H1 (cell line): Measurements from ENCODE around the gene MOSMO. TPM values are rescaled to one million over a fixed set of nuclear protein-coding genes. Genes with fewer than 3 reads are reported as not detected.

ENCODE experiments used
- CTCF ChIA-PET: fragments of 300-600 bp; sonication (Branson Sonifier 250); formaldehyde crosslinking; loops from one replicate; lab custom pipeline; 2021; ENCODE audit not compliant: partially characterized antibody; lab: Charles Lee
- POLR2A ChIA-PET: fragments of 300-600 bp; sonication (Branson Sonifier 250); formaldehyde crosslinking; loops from one replicate; lab custom pipeline; 2021; ENCODE audit warnings: inconsistent platforms; ENCODE audit not compliant: partially characterized antibody; lab: Charles Lee
- DNase-seq, 2 experiments: peaks; one replicate each; pipeline versions ENCODE4 v3.0.0 to v3.0.0-alpha.2; 2010 to 2022; ENCODE audit warnings: low spot score in 2 of 2, low read depth in 1 of 2, mixed read lengths in 1 of 2
- FAIRE-seq: peaks from 2 replicates; lab custom pipeline; 2011; peaks lifted over from hg19 to GRCh38; lab: Jason Lieb, UNC
- H2AFZ ChIP-seq: 2 replicates; pipeline ENCODE4 v1.8.1; 2012; ENCODE audit warnings: low read length, inconsistent platforms
- H2AK5ac ChIP-seq: 2 replicates; pipeline ENCODE4 v1.6.1; 2013; ENCODE audit warnings: low read depth, low read length
- H2BK120ac ChIP-seq: replicated peaks from 2 replicates; pipeline ENCODE3; 2013; ENCODE audit warnings: low read depth, low read length, inconsistent platforms
- H2BK12ac ChIP-seq: 2 replicates; pipeline ENCODE4 v1.6.1; 2013; ENCODE audit warnings: low read depth, low read length
- H2BK15ac ChIP-seq: 2 replicates; pipeline ENCODE4 v1.6.1; 2013; ENCODE audit warnings: low read length
- H2BK20ac ChIP-seq: 2 replicates; pipeline ENCODE4 v1.6.1; 2013; ENCODE audit warnings: low read length
- H2BK5ac ChIP-seq: 2 replicates; pipeline ENCODE4 v1.6.1; 2013; ENCODE audit warnings: low read depth, low read length
- H3K14ac ChIP-seq: 2 replicates; pipeline ENCODE4 v1.6.1; 2013; ENCODE audit warnings: inconsistent platforms; ENCODE audit not compliant: insufficient read length
- H3K18ac ChIP-seq: 2 replicates; pipeline ENCODE4 v1.6.1; 2013; ENCODE audit warnings: low read length; ENCODE audit errors: extremely low read depth
- H3K23ac ChIP-seq: 2 replicates; pipeline ENCODE4 v1.6.1; 2013; ENCODE audit warnings: inconsistent platforms; ENCODE audit not compliant: insufficient read length
- H3K23me2 ChIP-seq: 2 replicates; pipeline ENCODE4 v1.6.1; 2013; ENCODE audit warnings: low read depth, low read length
- H3K27ac ChIP-seq: 2 replicates; pipeline ENCODE4 v1.6.1; 2011; ENCODE audit warnings: low read depth, low read length, inconsistent platforms
- H3K27me3 ChIP-seq, 4 experiments: replicated peaks in 1 of 4; 1 replicate in 1 of 4; 2 replicates in 3 of 4; pipeline versions ENCODE4 v1.6.1 to v1.8.1; 2011 to 2013; ENCODE audit warnings: low read length in 3 of 4, mild to moderate bottlenecking in 3 of 4, inconsistent platforms in 2 of 4, mixed read lengths in 2 of 4, moderate library complexity in 1 of 4; ENCODE audit not compliant: control insufficient read depth in 3 of 4, insufficient read depth in 3 of 4; ENCODE audit errors: extremely low read depth in 1 of 4
- H3K36me3 ChIP-seq, 4 experiments: 2 replicates each; pipeline versions ENCODE4 v1.6.1 to v1.8.1; 2011 to 2013; ENCODE audit warnings: mild to moderate bottlenecking in 4 of 4, low read length in 3 of 4, moderate library complexity in 2 of 4, control low read depth in 1 of 4, inconsistent platforms in 1 of 4; ENCODE audit not compliant: insufficient read depth in 4 of 4, control insufficient read depth in 2 of 4
- H3K4ac ChIP-seq: replicated peaks from 2 replicates; pipeline ENCODE3; 2013; ENCODE audit warnings: low read length, low read depth, mixed read lengths, inconsistent platforms; ENCODE audit not compliant: insufficient read length
- H3K4me1 ChIP-seq, 4 experiments: replicated peaks in 1 of 4; 1 replicate in 1 of 4; 2 replicates in 3 of 4; pipeline versions ENCODE4 v1.6.1 to v1.8.1; 2011 to 2013; ENCODE audit warnings: low read length in 3 of 4, inconsistent platforms in 2 of 4, mixed read lengths in 1 of 4; ENCODE audit not compliant: insufficient read depth in 4 of 4, control insufficient read depth in 3 of 4
- H3K4me2 ChIP-seq, 2 experiments: 2 replicates each; pipeline versions ENCODE4 v1.6.1 to v1.8.1; 2011 to 2013; ENCODE audit warnings: low read depth in 2 of 2, low read length in 2 of 2, control low read depth in 1 of 2, inconsistent platforms in 1 of 2, mild to moderate bottlenecking in 1 of 2; ENCODE audit not compliant: insufficient read depth in 1 of 2
- H3K4me3 ChIP-seq, 4 experiments: fragments of 200-600, 300-600 bp in 1 of 4; sonication (generic), shearing (Covaris generic), sonication (Bioruptor Twin) in 1 of 4; 2 replicates each; pipeline versions ENCODE4 v1.5.1 to v1.8.1; 2011 to 2016; ENCODE audit warnings: low read length in 4 of 4, low read depth in 3 of 4, control low read depth in 2 of 4, inconsistent platforms in 2 of 4, mild to moderate bottlenecking in 2 of 4, mixed read lengths in 1 of 4, moderate library complexity in 1 of 4; ENCODE audit not compliant: insufficient read depth in 2 of 4; ENCODE audit errors: extremely low read depth in 1 of 4
- H3K56ac ChIP-seq: replicated peaks from 2 replicates; pipeline ENCODE3; 2013; ENCODE audit warnings: low read depth, mild to moderate bottlenecking, mixed read lengths, low read length, inconsistent platforms; ENCODE audit not compliant: insufficient read length
- H3K79me1 ChIP-seq: 2 replicates; pipeline ENCODE4 v1.6.1; 2013; ENCODE audit warnings: low read depth, low read length, control low read depth
- H3K79me2 ChIP-seq, 2 experiments: 2 replicates each; pipeline versions ENCODE4 v1.6.1 to v1.8.1; 2012 to 2013; ENCODE audit warnings: low read length in 2 of 2, mild to moderate bottlenecking in 2 of 2, inconsistent platforms in 1 of 2; ENCODE audit not compliant: insufficient read depth in 2 of 2, control insufficient read depth in 1 of 2
- H3K9ac ChIP-seq, 4 experiments: replicated peaks in 1 of 4; 1 replicate in 1 of 4; 2 replicates in 3 of 4; pipeline versions ENCODE4 v1.6.1 to v1.8.1; 2011 to 2013; ENCODE audit warnings: low read depth in 3 of 4, low read length in 3 of 4, control low read depth in 2 of 4, mild to moderate bottlenecking in 2 of 4, moderate library complexity in 2 of 4, inconsistent platforms in 1 of 4; ENCODE audit errors: extremely low read depth in 1 of 4
- H3K9me3 ChIP-seq, 2 experiments: 2 replicates each; pipeline versions ENCODE4 v1.6.1 to v1.8.1; 2012 to 2013; ENCODE audit warnings: mild to moderate bottlenecking in 2 of 2, moderate library complexity in 2 of 2, control low read depth in 1 of 2, inconsistent platforms in 1 of 2, low read depth in 1 of 2, low read length in 1 of 2, mixed read lengths in 1 of 2; ENCODE audit not compliant: insufficient read depth in 2 of 2
- H4K20me1 ChIP-seq, 2 experiments: replicated peaks in 1 of 2; 2 replicates each; pipeline versions ENCODE3 to v1.8.1; 2011 to 2013; ENCODE audit warnings: inconsistent platforms in 2 of 2, low read length in 2 of 2, mild to moderate bottlenecking in 1 of 2; ENCODE audit not compliant: insufficient read depth in 2 of 2, control insufficient read depth in 1 of 2
- H4K5ac ChIP-seq: 2 replicates; pipeline ENCODE4 v1.6.1; 2013; ENCODE audit warnings: low read length, low read depth, mixed read lengths, inconsistent platforms; ENCODE audit not compliant: insufficient read length
- H4K8ac ChIP-seq: 2 replicates; pipeline ENCODE4 v1.8.0; 2013; ENCODE audit warnings: mild to moderate bottlenecking, moderate library complexity, low read length, inconsistent platforms; ENCODE audit not compliant: insufficient read depth; ENCODE audit errors: extremely low read depth
- H4K91ac ChIP-seq: replicated peaks from 2 replicates; pipeline ENCODE3; 2013; ENCODE audit warnings: low read length, mixed read lengths, inconsistent platforms; ENCODE audit not compliant: insufficient read length
- CEBPB ChIP-seq: IDR thresholded peaks from 2 replicates; pipeline ENCODE4 v1.6.1; 2012; ENCODE audit warnings: low read depth, low read length
- CHD1 ChIP-seq: IDR thresholded peaks from 2 replicates; pipeline ENCODE4 v1.6.1; 2012; ENCODE audit warnings: low read depth, low read length, improper control_type of control experiment
- EGR1 ChIP-seq: IDR thresholded peaks from 2 replicates; pipeline ENCODE4 v1.6.1; 2011; ENCODE audit warnings: low read depth, low read length, borderline replicate concordance
- EP300 ChIP-seq, 2 experiments: IDR thresholded peaks; 1 replicate in 1 of 2; 2 replicates in 1 of 2; pipeline ENCODE4 v1.6.1; 2011 to 2012; ENCODE audit warnings: low read depth in 2 of 2, low read length in 2 of 2, mild to moderate bottlenecking in 2 of 2, borderline replicate concordance in 1 of 2, inconsistent platforms in 1 of 2, moderate library complexity in 1 of 2
- EZH2 ChIP-seq: fragments of 200-600 bp; sonication (generic); IDR thresholded peaks from 2 replicates; pipeline ENCODE4 v1.7.1; 2012; ENCODE audit warnings: low read depth, mild to moderate bottlenecking, moderate library complexity, low read length, inconsistent platforms; ENCODE audit not compliant: severe bottlenecking
- JUND ChIP-seq: IDR thresholded peaks from 2 replicates; pipeline ENCODE4 v1.6.1; 2011; ENCODE audit warnings: mild to moderate bottlenecking, improper control_type of control experiment, low read length
- PHF8 ChIP-seq: fragments of 200-600 bp; sonication (generic); conservative IDR thresholded peaks from 2 replicates; pipeline ENCODE4 v1.7.1; 2012; ENCODE audit warnings: low read depth, mild to moderate bottlenecking, inconsistent platforms, low read length, moderate library complexity
- RBBP5 ChIP-seq: IDR thresholded peaks from 2 replicates; pipeline ENCODE4 v1.7.1; 2012; ENCODE audit warnings: low read depth, mild to moderate bottlenecking, inconsistent platforms, low read length, moderate library complexity, borderline replicate concordance
- SIRT6 ChIP-seq: IDR thresholded peaks from one replicate; pipeline ENCODE4 v1.7.1; 2012; ENCODE audit warnings: low read length, inconsistent platforms
- SP1 ChIP-seq: IDR thresholded peaks from 2 replicates; pipeline ENCODE4 v1.6.1; 2011; ENCODE audit warnings: low read depth, low read length
- SUZ12 ChIP-seq: fragments of 200-600 bp; sonication (generic); IDR thresholded peaks from 2 replicates; pipeline ENCODE4 v1.6.1; 2012; ENCODE audit warnings: mild to moderate bottlenecking, inconsistent platforms, low read length, moderate library complexity, mixed read lengths
- TAF1 ChIP-seq: IDR thresholded peaks from 2 replicates; pipeline ENCODE4 v1.6.1; 2011; ENCODE audit warnings: mild to moderate bottlenecking, low read depth, low read length
- USF2 ChIP-seq: IDR thresholded peaks from 2 replicates; pipeline ENCODE4 v1.6.1; 2011; ENCODE audit warnings: low read length, improper control_type of control experiment
- WGBS, 2 experiments: shearing (Covaris generic) in 1 of 2; methylation state at CpG; one replicate each; pipeline versions ENCODE4 v1.1.6 to v1.1.7; 2013 to 2015; ENCODE audit warnings: low lambda C conversion rate in 2 of 2, mixed read lengths in 2 of 2, inconsistent platforms in 1 of 2, low coverage in 1 of 2, missing lambda C conversion rate in 1 of 2; ENCODE audit not compliant: insufficient replicate concordance in 2 of 2, insufficient coverage in 1 of 2, insufficient read length in 1 of 2; ENCODE audit errors: extremely low coverage in 1 of 2, missing lambda C conversion rate in 1 of 2; 5-methylcytosine and 5-hydroxymethylcytosine counted together
- polyA plus RNA-seq, 7 experiments: library from polyadenylated mRNA; depleted of rRNA in 3 of 7; stranded (reverse) in 5 of 7; unstranded in 2 of 7; fragments of >200 nt in 5 of 7; fragments of 200-250 nt in 2 of 7; gene quantifications; 1 replicate in 5 of 7; 2 replicates in 1 of 7; 4 replicates in 1 of 7; pipeline versions ENCODE4 v1.2.1 to v1.2.3, GENCODE V29; 2011 to 2013; ENCODE audit warnings: missing spikeins in 2 of 7, mixed read lengths in 2 of 7
- total RNA-seq: library from RNA; stranded (reverse); fragmentation: NEBNext Ultra II Directional; extraction: Animal tissue kit (Norgen Biotek cat#: 25700); gene quantifications from 2 replicates; pipeline ENCODE4 v1.2.1, GENCODE V29; 2021

MOSMO gene
- total and polyA plus RNA-seq, 2 of the 8 experiments (the other 6 are each of a cell fraction or from before 2014, with no cell fraction given) = 8.6 to 14.8 TPM

- FAIRE-seq (no peak), DNase-seq (no peak)
- 89% methylated on average over 1 of the region's 1 CpG; no CpG with 5 or more reads in 1 of the 2 experiments for WGBS, 2 experiments
- H3K9me3 ChIP-seq = peaks cover 0 to 6% of the 10 kb centered on the region in 2 experiments; a peak in 1 of 4 replicates
- no peak overlapping the region for H3K18ac ChIP-seq
- H2BK15ac ChIP-seq = no peak overlapping the region
- no peak overlapping the region for H3K56ac ChIP-seq
- H3K36me3 ChIP-seq = peaks cover 0 to 2% (median 0%) of the 10 kb centered on the region in 4 experiments; a peak in 1 of 8 replicates
- H3K4ac ChIP-seq = no peak overlapping the region
- no peak overlapping the region for H3K23ac ChIP-seq
- H3K14ac ChIP-seq = no peak overlapping the region
- no peak overlapping the region for H3K4me3 ChIP-seq
- no peak overlapping the region for H4K5ac ChIP-seq
- no peaks in the 10 kb centered on the region for H3K23me2 ChIP-seq
- H2AK5ac ChIP-seq = no peak overlapping the region
- H3K27me3 ChIP-seq = no peaks in the 10 kb centered on the region
- no peaks in the 10 kb centered on the region for H3K79me1 ChIP-seq
- no peak overlapping the region for H4K8ac ChIP-seq
- ChIA-PET CTCF (interaction anchor here (0.8 to 5.2 kb wide), 4 partner anchors 8 to 122 kb away, joined by 3 to 51 read pairs (median 7); no protein-coding TSS in a partner anchor), POLR2A (no interaction called here)
- H2BK12ac ChIP-seq = no peak overlapping the region
- no peak overlapping the region for H4K91ac ChIP-seq
- H4K20me1 ChIP-seq = no peaks in the 10 kb centered on the region
- no peak overlapping the region for H3K27ac ChIP-seq
- no peak overlapping the region for H2AFZ ChIP-seq
- no peak overlapping the region for H2BK20ac ChIP-seq
- H3K9ac ChIP-seq = no peak overlapping the region; a peak in 1 of 7 replicates
- no peak overlapping the region for H3K4me2 ChIP-seq
- no peak overlapping the region for H2BK120ac ChIP-seq
- no peaks in the 10 kb centered on the region for H3K79me2 ChIP-seq
- H3K4me1 ChIP-seq = peaks cover 0 to 4% (median 0%) of the 10 kb centered on the region in 4 experiments; a peak in 1 of 7 replicates
- no peak overlapping the region for H2BK5ac ChIP-seq
- TF ChIP-seq CHD1 = no peak
- TF ChIP-seq PHF8 = no peak
- TF ChIP-seq SUZ12 = no peak
- TF ChIP-seq CEBPB = no peak
- TF ChIP-seq TAF1 = no peak
- TF ChIP-seq USF2 = no peak
- TF ChIP-seq EGR1 = no peak
- TF ChIP-seq JUND = no peak
- no peak for TF ChIP-seq EZH2
- TF ChIP-seq SIRT6 = no peak
- no peak for TF ChIP-seq EP300 (IDR thresholded peaks at IDR 0.05; ENCODE audit: borderline replicate concordance in 1 of 2, low read depth in 2 of 2, low read length in 2 of 2)
- TF ChIP-seq RBBP5 = no peak
- no peak for TF ChIP-seq SP1
Observed at GRCh38 chr16:22063888-22064467, 56.1 kb downstream of the MOSMO start.
